Activated T-helper 2 cell treated with anti-CD3 and anti-CD28 coated beads, Interferon-gamma antibody, Interleukin-2, Interleukin-4, amounts not matched to agents 10 μg/mL and 5 μg/mL and 100 μg/mL, durations not matched to agents 14 hours and 24 hours and 36 hours (primary cell): ENCODE data around the gene PTPRN. TPM values are rescaled to one million over a fixed set of nuclear protein-coding genes. Genes with fewer than 3 reads are reported as not detected.
"Not testable (repeated sequence)": the region's sequence is repeated elsewhere in the genome, so short reads cannot be mapped to it uniquely, and the experiment has no call there.

Experiments used
- DNase-seq: peaks from one replicate; pipeline ENCODE4 v3.0.0; 2021; ENCODE audit warnings: low spot score
- H3K27ac Mint-ChIP-seq: one replicate; pipeline ENCODE4 v1.8.0; 2021; ENCODE audit warnings: mixed read lengths
- H3K27me3 Mint-ChIP-seq: one replicate; pipeline ENCODE4 v1.8.0; 2021; ENCODE audit warnings: low read depth, mixed read lengths
- H3K36me3 Mint-ChIP-seq: one replicate; pipeline ENCODE4 v1.8.0; 2021; ENCODE audit warnings: low read depth, mixed read lengths
- H3K4me1 Mint-ChIP-seq: one replicate; pipeline ENCODE4 v1.8.0; 2021; ENCODE audit warnings: low read depth, mixed read lengths
- H3K4me3 Mint-ChIP-seq: one replicate; pipeline ENCODE4 v1.8.0; 2021; ENCODE audit warnings: low read depth, mild to moderate bottlenecking, moderate library complexity, mixed read lengths
- H3K9me3 Mint-ChIP-seq: one replicate; pipeline ENCODE4 v1.8.0; 2021; ENCODE audit warnings: mixed read lengths
- intact Hi-C: fragments of 100-400 bp; cut with micrococcal nuclease; formaldehyde crosslinking; loops from one replicate; pipeline ENCODE4 v1.15.1; 2023
- total RNA-seq: library from RNA; stranded (reverse); gene quantifications from 2 replicates; pipeline ENCODE4 v1.2.3, GENCODE V29; 2022

PTPRN gene
- total RNA-seq, 1 donor from 2014 or later: 1.6 TPM

- H3K36me3 Mint-ChIP-seq: no peaks in the 10 kb centered on the region
- no peak for DNase-seq
- H3K27me3 Mint-ChIP-seq: peaks cover 44% of the 10 kb centered on the region
- no peak overlapping the region for H3K4me3 Mint-ChIP-seq
- no peak overlapping the region for H3K27ac Mint-ChIP-seq
- no peaks in the 10 kb centered on the region for H3K9me3 Mint-ChIP-seq
- intact Hi-C loops: no loop called here
- no peaks in the 10 kb centered on the region for H3K4me1 Mint-ChIP-seq
These were observed 22.5 kb upstream of the PTPRN start for GRCh38 chr2:219331560-219332213.

GRCh38 chr2:219327719-219328118, 18.5 kb upstream of the PTPRN start:
- Mint-ChIP-seq H3K36me3 (no peaks in the 10 kb centered on the region), H3K27me3 (peaks cover 36% of the 10 kb centered on the region), H3K27ac (no peak overlapping the region), H3K9me3 (no peaks in the 10 kb centered on the region), H3K4me3 (no peak overlapping the region), H3K4me1 (no peaks in the 10 kb centered on the region)
- DNase-seq: no peak
- intact Hi-C loops: no loop called here

- Mint-ChIP-seq H3K4me1 (peaks cover 2% of the 10 kb centered on the region), H3K27ac (no peak overlapping the region), H3K4me3 (no peak overlapping the region), H3K27me3 (peaks cover 29% of the 10 kb centered on the region), H3K9me3 (no peaks in the 10 kb centered on the region), H3K36me3 (no peaks in the 10 kb centered on the region)
- intact Hi-C loops: no loop called here
- no peak for DNase-seq
These were observed 16.6 kb upstream of the PTPRN start for GRCh38 chr2:219325657-219326315.

DNA sequence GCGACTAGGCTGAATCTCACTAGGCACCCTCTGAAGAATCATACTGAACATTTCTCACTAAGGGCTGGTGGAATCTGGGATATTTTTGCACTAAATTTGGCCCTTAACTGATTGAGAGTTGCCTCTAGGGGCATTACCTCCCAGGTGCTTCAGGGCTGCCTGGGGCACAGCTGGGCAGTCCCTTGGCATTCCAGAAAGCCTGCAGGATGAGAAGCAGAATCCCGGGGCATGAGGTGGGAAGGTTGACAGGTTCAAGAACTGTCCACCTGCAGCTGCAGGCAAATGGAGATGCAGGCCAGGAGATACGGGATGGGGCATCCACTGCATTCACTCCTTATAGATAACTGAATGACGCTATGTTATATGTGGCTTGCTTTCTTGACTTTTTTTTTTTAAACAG, 15.9 kb upstream of the PTPRN start:
- Mint-ChIP-seq H3K4me1 (peaks cover 3% of the 10 kb centered on the region), H3K36me3 (no peaks in the 10 kb centered on the region), H3K27me3 (peaks cover 29% of the 10 kb centered on the region), H3K27ac (no peak overlapping the region), H3K9me3 (no peaks in the 10 kb centered on the region), H3K4me3 (no peak overlapping the region)
- intact Hi-C loops: no loop called here
- DNase-seq: no peak

- Mint-ChIP-seq H3K36me3 (no peaks in the 10 kb centered on the region), H3K27ac (no peak overlapping the region), H3K27me3 (peaks cover 24% of the 10 kb centered on the region), H3K9me3 (no peaks in the 10 kb centered on the region), H3K4me3 (no peak overlapping the region), H3K4me1 (peaks cover 3% of the 10 kb centered on the region)
- DNase-seq: no peak
- intact Hi-C loops: no loop called here
These were observed 14.2 kb upstream of the PTPRN start for GRCh38 chr2:219323434-219323833.

DNA sequence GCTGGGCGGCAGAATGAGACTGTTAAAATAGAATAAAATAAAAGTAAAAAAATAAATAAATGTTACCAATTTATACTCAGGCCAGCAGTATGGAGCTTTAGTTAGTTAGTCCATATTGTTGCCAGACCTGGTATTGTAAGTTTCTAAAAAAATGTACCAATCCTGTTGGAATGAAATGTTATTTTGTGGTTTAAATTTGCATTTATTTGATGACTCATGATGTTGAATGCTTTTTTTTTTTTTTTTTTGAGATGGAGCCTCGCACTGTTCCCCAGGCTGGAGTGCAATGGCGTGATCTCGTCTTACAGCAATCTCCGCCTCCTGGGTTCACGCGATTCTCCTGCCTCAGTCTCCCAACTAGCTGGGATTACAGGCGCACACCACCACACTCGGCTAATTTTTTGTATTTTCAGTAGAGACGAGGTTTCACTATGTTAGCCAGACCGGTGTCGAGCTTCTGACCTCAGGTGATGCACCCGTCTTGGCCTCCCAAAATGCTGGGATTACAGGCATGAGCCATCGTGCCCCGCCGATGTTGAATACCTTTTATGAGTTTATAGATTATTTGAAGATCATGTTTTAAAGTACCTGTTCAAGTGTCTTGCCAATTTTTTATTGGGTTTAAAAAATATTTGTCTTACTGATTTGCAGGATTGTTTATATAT, 5.7 kb upstream of the PTPRN start:
- Mint-ChIP-seq H3K4me1 (no peaks in the 10 kb centered on the region), H3K27ac (no peak overlapping the region), H3K4me3 (no peak overlapping the region), H3K36me3 (no peaks in the 10 kb centered on the region), H3K27me3 (peaks cover 10% of the 10 kb centered on the region), H3K9me3 (no peaks in the 10 kb centered on the region)
- no peak for DNase-seq
- intact Hi-C loops: no loop called here

- DNase-seq, H3K9me3 Mint-ChIP-seq, H3K27ac Mint-ChIP-seq, H3K4me3 Mint-ChIP-seq, intact Hi-C loops, H3K36me3 Mint-ChIP-seq, H3K4me1 Mint-ChIP-seq: not testable (repeated sequence)
- H3K27me3 Mint-ChIP-seq: peaks cover 25% of the 10 kb centered on the region
These were observed 3.6 kb upstream of the PTPRN start for GRCh38 chr2:219312683-219313263.

GRCh38 chr2:219308142-219309101, 779 bp downstream of the PTPRN start:
- no peak overlapping the region for H3K4me3 Mint-ChIP-seq
- DNase-seq: peak; percentile 66
- intact Hi-C loops: no loop called here
- H3K36me3 Mint-ChIP-seq: no peaks in the 10 kb centered on the region
- H3K9me3 Mint-ChIP-seq: no peaks in the 10 kb centered on the region
- no peaks in the 10 kb centered on the region for H3K4me1 Mint-ChIP-seq
- peaks cover 46% of the 10 kb centered on the region for H3K27me3 Mint-ChIP-seq
- no peak overlapping the region for H3K27ac Mint-ChIP-seq

GRCh38 chr2:219306047-219306446, 3.2 kb downstream of the PTPRN start:
- intact Hi-C loops: no loop called here
- H3K9me3 Mint-ChIP-seq: no peaks in the 10 kb centered on the region
- DNase-seq: no peak
- H3K27me3 Mint-ChIP-seq: peaks cover 50% of the 10 kb centered on the region
- H3K4me3 Mint-ChIP-seq: no peak overlapping the region
- no peaks in the 10 kb centered on the region for H3K4me1 Mint-ChIP-seq
- H3K27ac Mint-ChIP-seq: no peak overlapping the region
- H3K36me3 Mint-ChIP-seq: no peaks in the 10 kb centered on the region

- no peak for DNase-seq
- Mint-ChIP-seq H3K27ac (no peak overlapping the region), H3K9me3 (no peaks in the 10 kb centered on the region), H3K36me3 (no peaks in the 10 kb centered on the region), H3K27me3 (peaks cover 40% of the 10 kb centered on the region), H3K4me1 (no peaks in the 10 kb centered on the region), H3K4me3 (no peak overlapping the region)
- intact Hi-C loops: no loop called here
These were observed 5.0 kb downstream of the PTPRN start for GRCh38 chr2:219304223-219304622.

- intact Hi-C loops: no loop called here
- H3K9me3 Mint-ChIP-seq: no peaks in the 10 kb centered on the region
- H3K27ac Mint-ChIP-seq: no peak overlapping the region
- no peak for DNase-seq
- H3K4me3 Mint-ChIP-seq: no peak overlapping the region
- peaks cover 1% of the 10 kb centered on the region for H3K4me1 Mint-ChIP-seq
- peaks cover 27% of the 10 kb centered on the region for H3K27me3 Mint-ChIP-seq
- no peaks in the 10 kb centered on the region for H3K36me3 Mint-ChIP-seq
These were observed 6.7 kb downstream of the PTPRN start for GRCh38 chr2:219302412-219302968.

GRCh38 chr2:219300022-219300421, 9.2 kb downstream of the PTPRN start:
- DNase-seq: no peak
- Mint-ChIP-seq H3K4me1 (peaks cover 5% of the 10 kb centered on the region), H3K27ac (no peak overlapping the region), H3K27me3 (peaks cover 20% of the 10 kb centered on the region), H3K36me3 (no peaks in the 10 kb centered on the region), H3K4me3 (no peak overlapping the region), H3K9me3 (no peaks in the 10 kb centered on the region)
- intact Hi-C loops: no loop called here
